GM19025 (cell line): ENCODE results near the gene ESPN.
"Not testable (repeated sequence)": the region's sequence is repeated elsewhere in the genome, so short reads cannot be mapped to it uniquely, and the experiment has no call there.

Experiments used
- ATAC-seq: cut with Tn5 transposase; IDR thresholded peaks from one replicate; pipeline ENCODE4 v1.9.1; 2021; ENCODE audit warnings: mild to moderate bottlenecking, low read depth, moderate library complexity; ENCODE audit not compliant: unreplicated experiment

ESPN gene, protein sequence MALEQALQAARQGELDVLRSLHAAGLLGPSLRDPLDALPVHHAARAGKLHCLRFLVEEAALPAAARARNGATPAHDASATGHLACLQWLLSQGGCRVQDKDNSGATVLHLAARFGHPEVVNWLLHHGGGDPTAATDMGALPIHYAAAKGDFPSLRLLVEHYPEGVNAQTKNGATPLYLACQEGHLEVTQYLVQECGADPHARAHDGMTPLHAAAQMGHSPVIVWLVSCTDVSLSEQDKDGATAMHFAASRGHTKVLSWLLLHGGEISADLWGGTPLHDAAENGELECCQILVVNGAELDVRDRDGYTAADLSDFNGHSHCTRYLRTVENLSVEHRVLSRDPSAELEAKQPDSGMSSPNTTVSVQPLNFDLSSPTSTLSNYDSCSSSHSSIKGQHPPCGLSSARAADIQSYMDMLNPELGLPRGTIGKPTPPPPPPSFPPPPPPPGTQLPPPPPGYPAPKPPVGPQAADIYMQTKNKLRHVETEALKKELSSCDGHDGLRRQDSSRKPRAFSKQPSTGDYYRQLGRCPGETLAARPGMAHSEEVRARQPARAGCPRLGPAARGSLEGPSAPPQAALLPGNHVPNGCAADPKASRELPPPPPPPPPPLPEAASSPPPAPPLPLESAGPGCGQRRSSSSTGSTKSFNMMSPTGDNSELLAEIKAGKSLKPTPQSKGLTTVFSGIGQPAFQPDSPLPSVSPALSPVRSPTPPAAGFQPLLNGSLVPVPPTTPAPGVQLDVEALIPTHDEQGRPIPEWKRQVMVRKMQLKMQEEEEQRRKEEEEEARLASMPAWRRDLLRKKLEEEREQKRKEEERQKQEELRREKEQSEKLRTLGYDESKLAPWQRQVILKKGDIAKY

GRCh38 chr1:6424619-6425593 lies at the start of gene ESPN:
ESPN (plus strand) TSS chr1:6424776; CDS start chr1:6424956, 180 bp downstream.
- no peak for ATAC-seq

- no peak for ATAC-seq
These were observed 46.4 kb upstream of the ESPN start for GRCh38 chr1:6378096-6378746.

DNA sequence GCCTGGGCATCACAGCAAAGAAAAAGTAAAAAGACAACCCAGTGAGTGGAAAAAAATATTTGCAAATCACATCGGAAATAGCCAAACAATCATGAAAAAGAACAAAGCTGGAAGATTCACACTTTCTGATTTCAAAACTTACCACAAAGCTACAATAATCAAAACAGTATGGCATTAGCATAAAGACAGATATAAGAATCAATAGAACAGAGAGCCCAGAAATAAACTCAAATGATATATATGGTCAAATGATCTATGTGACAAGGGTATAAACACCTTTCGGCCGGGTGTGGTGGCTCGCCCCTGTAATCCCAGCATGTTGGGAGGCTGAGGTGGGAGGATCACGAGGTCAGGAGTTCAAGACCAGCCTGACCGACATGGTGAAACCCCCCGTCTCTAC lies 44.5 kb upstream of the ESPN start:
- no peak for ATAC-seq

DNA sequence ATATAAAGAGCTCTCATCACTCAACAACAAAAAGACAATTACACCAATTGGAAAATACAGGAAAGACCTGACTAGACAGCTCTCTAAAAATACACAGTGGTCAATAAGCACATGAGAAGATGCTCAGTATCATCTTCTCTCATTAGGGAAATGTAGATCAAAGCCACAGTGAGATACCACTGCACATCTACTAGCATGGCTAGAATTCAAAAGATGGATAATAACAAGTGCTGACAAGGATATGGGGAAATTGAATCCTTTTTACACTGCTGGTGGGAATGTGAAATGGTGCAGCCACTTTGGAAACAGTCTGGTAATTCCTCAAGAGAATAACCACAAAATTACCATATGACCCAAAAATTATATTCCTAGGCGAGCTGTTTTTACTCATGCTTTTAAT lies 40.4 kb upstream of the ESPN start:
- no peak for ATAC-seq

GRCh38 chr1:6384962-6385361 lies 39.6 kb upstream of the ESPN start:
- ATAC-seq = no peak

DNA sequence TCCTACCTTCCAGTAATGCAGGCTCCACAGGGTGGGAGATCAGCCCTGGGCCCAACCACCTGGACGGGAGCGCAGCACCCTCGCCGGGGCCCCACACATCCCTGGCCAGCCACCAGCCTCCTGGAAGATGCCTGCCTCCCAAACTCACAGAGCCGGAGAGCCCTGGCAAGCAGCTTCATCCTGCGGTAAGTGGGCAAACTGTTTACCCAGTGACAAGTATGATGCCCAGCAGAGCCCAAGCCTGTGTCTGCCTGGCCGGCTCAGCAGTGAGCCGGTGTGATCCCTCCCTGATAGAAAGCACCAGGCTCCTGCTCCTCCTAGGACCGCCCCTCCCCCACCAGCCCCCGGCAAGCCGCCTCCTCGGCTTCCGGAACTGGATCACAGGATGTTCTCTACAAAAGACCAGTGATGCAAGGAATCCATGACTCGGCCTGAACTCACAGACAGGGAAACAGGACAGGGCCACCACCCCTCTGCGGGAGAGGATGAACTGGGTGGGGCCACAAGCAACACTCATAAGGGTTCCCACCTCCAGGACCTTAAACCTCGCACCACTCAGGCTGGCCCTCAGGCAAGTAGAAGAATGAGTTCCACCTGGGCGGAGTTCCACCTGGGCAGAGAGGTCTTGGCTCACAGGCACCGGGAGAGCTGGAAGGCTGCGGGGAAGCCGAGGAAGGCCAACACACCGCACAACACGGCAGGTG lies 38.9 kb upstream of the ESPN start:
- no peak for ATAC-seq

DNA sequence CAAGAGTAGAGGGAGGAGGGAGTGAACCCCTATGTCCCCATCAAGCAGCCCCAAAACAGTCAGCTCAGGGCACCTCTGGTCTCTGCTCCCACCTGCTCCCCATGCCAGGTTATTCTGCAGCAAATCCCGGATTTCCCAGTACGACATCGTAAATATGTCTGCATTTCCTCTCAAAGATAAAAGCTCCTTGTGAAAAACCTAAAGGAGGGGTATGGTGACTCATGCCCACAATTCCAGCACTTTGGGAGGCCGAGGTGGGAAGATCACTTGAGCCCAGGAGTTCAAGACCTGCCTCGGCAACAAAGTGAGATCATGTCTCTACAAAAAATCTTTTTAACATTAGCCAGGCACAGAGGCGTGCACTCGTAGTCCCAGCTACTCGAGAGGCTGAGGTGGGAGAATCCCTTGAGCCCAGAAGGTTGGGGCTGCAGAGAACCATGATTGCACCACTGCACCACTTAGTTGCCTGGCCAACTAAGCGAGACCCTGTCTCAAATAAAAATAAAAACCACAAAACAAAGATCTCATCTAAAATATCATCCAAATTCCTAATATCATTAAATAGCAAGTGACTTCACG lies 38.1 kb upstream of the ESPN start:
- ATAC-seq = no peak

GRCh38 chr1:6389971-6390370 lies 34.6 kb upstream of the ESPN start:
- no peak for ATAC-seq

GRCh38 chr1:6391951-6392808 lies 32.4 kb upstream of the ESPN start:
- no peak for ATAC-seq

GRCh38 chr1:6392809-6393399 lies 31.7 kb upstream of the ESPN start:
- peak; percentile 1 for ATAC-seq

- peak; percentile 84 for ATAC-seq
These were observed 31.0 kb upstream of the ESPN start, which contains the start of gene ACOT7 for GRCh38 chr1:6393400-6394187. ACOT7 (minus strand) TSS chr1:6393767; CDS start chr1:6393399, 368 bp downstream.

DNA sequence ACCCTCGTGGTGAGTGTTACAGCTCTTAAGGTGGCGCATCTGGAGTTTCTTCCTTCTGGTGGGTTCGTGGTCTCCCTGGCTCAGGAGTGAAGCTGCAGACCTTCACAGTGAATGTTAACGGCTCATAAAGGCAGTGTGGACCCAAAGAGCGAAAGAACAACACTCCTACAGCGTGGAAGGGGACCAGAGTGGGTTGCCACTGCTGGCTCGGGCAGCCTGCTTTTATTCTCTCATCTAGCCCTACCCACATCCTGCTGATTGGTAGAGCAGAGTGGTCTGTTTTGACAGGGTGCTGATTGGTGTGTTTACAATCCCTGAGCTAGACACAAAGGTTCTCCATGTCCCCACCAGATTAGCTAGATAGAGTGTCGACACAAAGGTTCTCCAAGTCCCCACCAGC lies 29.4 kb upstream of the ESPN start:
- not testable (repeated sequence) for ATAC-seq

DNA sequence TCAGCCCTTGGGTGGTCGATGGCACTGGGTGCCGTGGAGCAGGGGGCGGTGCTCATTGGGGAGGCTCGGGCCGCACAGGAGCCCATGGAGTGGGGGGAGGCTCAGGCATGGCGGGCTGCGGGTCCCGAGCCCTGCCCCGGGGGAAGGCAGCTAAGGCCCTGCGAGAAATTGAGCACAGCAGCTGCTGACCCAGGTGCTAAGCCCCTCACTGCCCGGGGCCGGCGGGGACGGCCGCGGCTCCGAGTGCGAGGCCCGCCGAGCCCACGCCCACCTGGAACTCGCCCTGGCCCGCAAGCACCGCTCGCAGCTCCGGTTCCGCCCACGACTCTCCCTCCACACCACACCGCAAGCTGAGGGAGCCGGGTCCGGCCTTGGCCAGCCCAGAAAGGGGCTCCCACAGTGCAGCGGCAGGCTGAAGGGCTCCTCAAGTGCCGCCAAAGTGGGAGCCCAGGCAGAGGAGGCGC lies 28.8 kb upstream of the ESPN start:
- not testable (repeated sequence) for ATAC-seq

DNA sequence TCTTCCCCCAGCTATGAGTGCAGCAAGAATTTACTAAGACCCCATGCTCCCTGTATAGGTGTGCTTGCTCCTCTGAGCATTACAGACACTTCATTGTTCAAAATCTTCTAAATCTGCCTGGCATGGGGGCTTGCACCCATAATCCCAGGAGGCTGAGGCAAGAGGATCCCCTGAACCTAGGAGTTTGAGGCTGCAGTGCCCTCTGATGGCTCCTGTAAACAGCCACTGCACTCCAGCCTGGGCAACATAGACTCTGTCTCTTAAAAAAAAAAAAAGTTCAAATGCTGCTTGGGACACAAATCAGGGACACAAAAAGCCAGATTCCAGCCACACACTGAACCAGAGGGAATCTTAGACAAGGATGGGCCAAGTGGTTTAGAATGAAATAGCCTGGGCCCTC lies 27.6 kb upstream of the ESPN start:
- no peak for ATAC-seq

DNA sequence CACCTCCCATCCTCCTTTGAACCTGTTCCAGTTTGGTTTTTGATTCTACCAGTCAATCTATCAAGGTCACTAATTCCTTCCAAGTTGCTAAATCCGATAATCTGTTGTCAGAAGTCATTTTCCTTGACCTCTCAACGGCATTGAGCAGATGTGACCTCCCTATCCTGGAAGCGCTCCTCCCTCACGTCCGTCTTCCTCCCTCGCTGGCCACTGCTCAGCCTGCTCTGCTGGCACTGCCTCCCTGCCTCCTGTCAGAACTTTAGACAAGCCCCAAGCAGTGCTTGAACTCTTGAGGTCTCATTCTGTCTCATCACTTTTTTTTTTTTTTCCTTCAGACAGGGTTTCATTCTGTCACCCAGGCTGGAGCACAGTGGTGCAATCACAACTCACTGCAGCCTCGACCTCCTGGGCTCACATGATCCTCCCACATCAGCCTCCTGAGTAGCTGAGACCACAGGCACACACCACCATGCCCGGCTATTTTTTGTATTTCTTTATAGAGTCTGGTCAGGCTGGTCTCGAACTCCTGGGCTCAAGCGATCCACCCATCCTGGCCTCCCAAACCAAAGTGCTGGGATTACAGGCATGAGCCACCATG lies 26.6 kb upstream of the ESPN start:
- ATAC-seq = no peak

DNA sequence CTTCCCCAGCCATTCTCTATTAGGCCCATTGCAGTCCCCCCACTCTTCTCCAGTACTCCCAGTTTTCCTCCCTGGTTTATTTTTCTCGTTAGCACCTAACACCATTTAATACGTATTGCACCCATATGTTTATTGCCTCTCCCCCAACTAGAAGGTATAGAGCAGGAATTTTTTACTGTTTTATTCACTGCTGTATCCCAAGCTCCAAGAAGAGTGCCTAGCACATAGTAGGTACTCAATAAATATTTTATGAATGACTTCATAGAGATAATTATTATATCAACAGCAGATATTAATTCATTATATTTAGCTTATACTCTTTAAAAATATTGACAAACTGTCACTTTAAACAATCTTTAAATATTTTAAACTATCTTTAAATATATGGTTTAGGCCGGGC lies 25.3 kb upstream of the ESPN start:
- ATAC-seq = no peak
